IMR-90 (cell line): ENCODE measurements around the gene HSP90AB1. TPM values are rescaled to one million over a fixed set of nuclear protein-coding genes. Genes with fewer than 3 reads are reported as not detected.

Experiments
- ATAC-seq: fragments of 200-7000 bp; cut with Tn5 transposase; 2 replicates; pipeline ENCODE4 v1.9.1; 2020; ENCODE audit warnings: low read depth, mild to moderate bottlenecking, moderate library complexity
- BruUV-seq: library from RNA; stranded (reverse); fragments of 400-500 nt; replicated peaks from 2 replicates; lab custom pipeline; 2021; lab: Mats Ljungman, UMichigan
- CTCF ChIA-PET: fragments of 300-600 bp; formaldehyde crosslinking; extraction: SDS; loops from one replicate; lab custom pipeline; 2021; ENCODE audit warnings: antibody characterized with exemption; lab: Yijun Ruan, JAX
- POLR2A ChIA-PET: fragments of 300-600 bp; sonication (Branson Sonifier 250); formaldehyde crosslinking; loops from one replicate; lab custom pipeline; 2022; ENCODE audit warnings: antibody characterized with exemption; ENCODE audit not compliant: unreplicated experiment; lab: Charles Lee
- DNase-seq: peaks from one replicate; pipeline ENCODE4 v3.0.0; 2013
- H2AFZ ChIP-seq: replicated peaks from 2 replicates; pipeline ENCODE3; 2013; ENCODE audit warnings: low read length, mild to moderate bottlenecking; ENCODE audit not compliant: poor library complexity
- H2AK5ac ChIP-seq: 2 replicates; pipeline ENCODE4 v1.6.1; 2013; ENCODE audit warnings: low read depth, low read length, inconsistent platforms
- H2AK9ac ChIP-seq: replicated peaks from 2 replicates; pipeline ENCODE3; 2013; ENCODE audit warnings: mild to moderate bottlenecking, low read depth, low read length, moderate library complexity; ENCODE audit not compliant: poor library complexity
- H2BK120ac ChIP-seq: 2 replicates; pipeline ENCODE4 v1.6.1; 2013; ENCODE audit warnings: low read depth, low read length, inconsistent platforms
- H2BK15ac ChIP-seq: 3 replicates; pipeline ENCODE4 v1.6.1; 2013; ENCODE audit warnings: low read depth, low read length, inconsistent platforms
- H2BK20ac ChIP-seq: 2 replicates; pipeline ENCODE4 v1.6.1; 2013; ENCODE audit warnings: low read depth, mild to moderate bottlenecking, inconsistent platforms, low read length, moderate library complexity
- H2BK5ac ChIP-seq: 2 replicates; pipeline ENCODE4 v1.6.1; 2013; ENCODE audit warnings: mild to moderate bottlenecking, low read depth, low read length, inconsistent platforms; ENCODE audit not compliant: poor library complexity, severe bottlenecking
- H3K14ac ChIP-seq: replicated peaks from 2 replicates; pipeline ENCODE4 v1.6.1; 2013; ENCODE audit warnings: low read depth, low read length, inconsistent platforms
- H3K18ac ChIP-seq: 2 replicates; pipeline ENCODE4 v1.6.1; 2013; ENCODE audit warnings: low read depth, low read length, control low read depth
- H3K23ac ChIP-seq: 2 replicates; pipeline ENCODE4 v1.6.1; 2013; ENCODE audit warnings: low read depth, low read length, inconsistent platforms
- H3K27ac ChIP-seq: 2 replicates; pipeline ENCODE4 v1.5.1; 2013; ENCODE audit warnings: mild to moderate bottlenecking, control low read depth, low read length; ENCODE audit not compliant: insufficient read depth
- H3K27me3 ChIP-seq: 2 replicates; pipeline ENCODE4 v1.6.1; 2013; ENCODE audit warnings: low read length; ENCODE audit not compliant: control insufficient read depth, insufficient read depth
- H3K36me3 ChIP-seq: 2 replicates; pipeline ENCODE4 v1.6.1; 2013; ENCODE audit warnings: low read length, mixed read lengths; ENCODE audit not compliant: control insufficient read depth, insufficient read depth
- H3K4ac ChIP-seq: 2 replicates; pipeline ENCODE4 v1.6.1; 2013; ENCODE audit warnings: low read depth, low read length, inconsistent platforms
- H3K4me1 ChIP-seq: 2 replicates; pipeline ENCODE4 v1.6.1; 2013; ENCODE audit warnings: low read length, mixed read lengths; ENCODE audit not compliant: control insufficient read depth, insufficient read depth
- H3K4me2 ChIP-seq: 2 replicates; pipeline ENCODE4 v1.6.1; 2013; ENCODE audit warnings: low read depth, mild to moderate bottlenecking, control low read depth, low read length, moderate library complexity
- H3K4me3 ChIP-seq: 2 replicates; pipeline ENCODE4 v1.5.1; 2013; ENCODE audit warnings: low read depth, mild to moderate bottlenecking, control low read depth, low read length, moderate library complexity; ENCODE audit not compliant: insufficient read depth
- H3K56ac ChIP-seq: 2 replicates; pipeline ENCODE4 v1.6.1; 2013; ENCODE audit warnings: low read length, inconsistent platforms; ENCODE audit not compliant: insufficient read depth; ENCODE audit errors: extremely low read depth
- H3K79me1 ChIP-seq, 2 experiments: 2 replicates each; pipeline ENCODE4 v1.6.1; 2013; ENCODE audit warnings: low read length in 2 of 2, inconsistent platforms in 1 of 2, low read depth in 1 of 2
- H3K9ac ChIP-seq: 2 replicates; pipeline ENCODE4 v1.6.1; 2013; ENCODE audit warnings: low read depth, low read length, control low read depth
- H3K9me1 ChIP-seq: 2 replicates; pipeline ENCODE4 v1.6.1; 2013; ENCODE audit warnings: low read length, inconsistent platforms; ENCODE audit not compliant: insufficient read depth
- H3K9me3 ChIP-seq: 2 replicates; pipeline ENCODE4 v1.6.1; 2013; ENCODE audit warnings: low read length; ENCODE audit not compliant: control insufficient read depth, insufficient read depth
- H4K20me1 ChIP-seq: 2 replicates; pipeline ENCODE4 v1.6.1; 2013; ENCODE audit warnings: low read length, inconsistent platforms; ENCODE audit not compliant: insufficient read depth
- H4K5ac ChIP-seq: 2 replicates; pipeline ENCODE4 v1.6.1; 2013; ENCODE audit warnings: mild to moderate bottlenecking, low read depth, low read length, control low read depth
- H4K8ac ChIP-seq, 2 experiments: 2 replicates each; pipeline ENCODE4 v1.6.1; 2013; ENCODE audit warnings: low read depth in 2 of 2, low read length in 2 of 2, control low read depth in 1 of 2, inconsistent platforms in 1 of 2
- H4K91ac ChIP-seq: 2 replicates; pipeline ENCODE4 v1.6.1; 2013; ENCODE audit warnings: low read depth, low read length, inconsistent platforms; ENCODE audit not compliant: insufficient read depth
- CEBPB ChIP-seq: IDR thresholded peaks from 2 replicates; pipeline ENCODE4 v1.6.1; 2012; ENCODE audit warnings: low read depth, low read length, improper control_type of control experiment
- CHD1 ChIP-seq: IDR thresholded peaks from 2 replicates; pipeline ENCODE4 v1.6.1; 2012; ENCODE audit warnings: low read depth, low read length, improper control_type of control experiment
- MAFK ChIP-seq: IDR thresholded peaks from 2 replicates; pipeline ENCODE4 v1.6.1; 2012; ENCODE audit warnings: low read depth, low read length, improper control_type of control experiment
- RAD21 ChIP-seq: IDR thresholded peaks from 2 replicates; pipeline ENCODE4 v1.6.1; 2012; ENCODE audit warnings: low read length, improper control_type of control experiment
- WGBS, 2 experiments: methylation state at CpG; one replicate each; pipeline versions ENCODE4 v1.1.5 to v1.1.7; 2013; ENCODE audit warnings: missing lambda C conversion rate in 2 of 2; ENCODE audit not compliant: insufficient read length in 1 of 2; ENCODE audit errors: extremely low coverage in 2 of 2; 5-methylcytosine and 5-hydroxymethylcytosine counted together
- dilution Hi-C: fragments of 300-500 bp; cut with HindIII; formaldehyde crosslinking; loops from one replicate; pipeline ENCODE4 v1.14.3; 2018; ENCODE audit warnings: low sequenced_read_pairs; ENCODE audit not compliant: unreplicated experiment
- in situ Hi-C: fragments of 300-500 bp; cut with MboI; formaldehyde crosslinking; loops from 3 replicates; pipeline ENCODE4 v1.14.3; 2019; ENCODE audit warnings: low sequenced_read_pairs, inconsistent platforms, mixed read lengths
- intact Hi-C: fragments of 100-400 bp; cut with micrococcal nuclease; formaldehyde crosslinking; loops from 2 replicates; pipeline ENCODE4 v1.10.0; 2022
- polyA plus RNA-seq, 3 experiments: library from polyadenylated mRNA; depleted of rRNA; stranded (reverse); fragments of >200 nt; gene quantifications; 2 replicates each; pipeline ENCODE4 v1.2.3, GENCODE V29; 2012; ENCODE audit warnings: low replicate concordance in 1 of 3
- total RNA-seq: library from RNA; depleted of rRNA; stranded (reverse); fragments of >200 nt; gene quantifications from 2 replicates; pipeline ENCODE4 v1.2.3, GENCODE V29; 2012
- TF ChIP-seq, protein P1 (sequence below): fragments of 150-350 bp; IDR thresholded peaks from 2 replicates; pipeline ENCODE4 v1.6.1; 2016; ENCODE audit warnings: low read depth, mild to moderate bottlenecking, low read length, moderate library complexity, borderline replicate concordance

The HSP90AB1 gene
- total and polyA plus RNA-seq, 2 of the 4 experiments (the other 2 are of a cell fraction), result 887 to 1,307 TPM

- Histone ChIP-seq H3K4me1 (no peaks in the 10 kb centered on the region), H3K36me3 (no peaks in the 10 kb centered on the region), H2BK20ac (no peak overlapping the region), H3K4ac (no peak overlapping the region), H3K27ac (no peak overlapping the region), H3K9me3 (no peaks in the 10 kb centered on the region), H2BK120ac (no peak overlapping the region), H4K8ac (no peak overlapping the region), H2AK5ac (no peak overlapping the region), H4K91ac (no peak overlapping the region), H3K4me2 (no peak overlapping the region), H2BK15ac (no peak overlapping the region), H2AK9ac (no peak overlapping the region), H3K9me1 (peaks cover 4% of the 10 kb centered on the region; the same call in 1 of the 2 replicates), H3K14ac (no peak overlapping the region), H3K27me3 (peaks cover 55% of the 10 kb centered on the region), H2BK5ac (no peak overlapping the region), H3K4me3 (no peak overlapping the region), H3K23ac (no peak overlapping the region), H4K20me1 (no peaks in the 10 kb centered on the region; the same call in 1 of the 2 replicates), H2AFZ (no peak overlapping the region), H3K56ac (no peak overlapping the region), H3K79me1 (no peaks in the 10 kb centered on the region), H4K5ac (no peak overlapping the region), H3K9ac (no peak overlapping the region), H3K18ac (no peak overlapping the region)
- dilution Hi-C loops (no loop called here), in situ Hi-C loops (no loop called here), intact Hi-C loops (no loop called here)
- DNase-seq (no peak), ATAC-seq (no peak)
- CTCF ChIA-PET, result no interaction called here
- 17% methylated on average over 1 of the region's 3 CpGs; no CpG with 5 or more reads in 1 of the 2 experiments for WGBS, 2 experiments
- POLR2A ChIA-PET, result no interaction called here
- no TSS peak for BruUV-seq
- TF ChIP-seq MAFK, result no peak
- TF ChIP-seq CEBPB, result no peak
- TF ChIP-seq, protein P1, sequence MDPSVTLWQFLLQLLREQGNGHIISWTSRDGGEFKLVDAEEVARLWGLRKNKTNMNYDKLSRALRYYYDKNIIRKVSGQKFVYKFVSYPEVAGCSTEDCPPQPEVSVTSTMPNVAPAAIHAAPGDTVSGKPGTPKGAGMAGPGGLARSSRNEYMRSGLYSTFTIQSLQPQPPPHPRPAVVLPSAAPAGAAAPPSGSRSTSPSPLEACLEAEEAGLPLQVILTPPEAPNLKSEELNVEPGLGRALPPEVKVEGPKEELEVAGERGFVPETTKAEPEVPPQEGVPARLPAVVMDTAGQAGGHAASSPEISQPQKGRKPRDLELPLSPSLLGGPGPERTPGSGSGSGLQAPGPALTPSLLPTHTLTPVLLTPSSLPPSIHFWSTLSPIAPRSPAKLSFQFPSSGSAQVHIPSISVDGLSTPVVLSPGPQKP, result no peak
- TF ChIP-seq CHD1, result no peak
- no peak for TF ChIP-seq RAD21
Measured at GRCh38 chr6:44278315-44278714, 31.4 kb downstream of the HSP90AB1 start.
